RCC 7860 (cell line): ENCODE data around the gene VSNL1.

Source experiments
- DNase-seq: peaks from one replicate; pipeline ENCODE4 v3.0.0-alpha.2; 2015; ENCODE audit warnings: low spot score
- FAIRE-seq: peaks from 2 replicates; lab custom pipeline; 2012; peaks lifted over from hg19 to GRCh38; lab: Jason Lieb, UNC

The VSNL1 gene

DNA sequence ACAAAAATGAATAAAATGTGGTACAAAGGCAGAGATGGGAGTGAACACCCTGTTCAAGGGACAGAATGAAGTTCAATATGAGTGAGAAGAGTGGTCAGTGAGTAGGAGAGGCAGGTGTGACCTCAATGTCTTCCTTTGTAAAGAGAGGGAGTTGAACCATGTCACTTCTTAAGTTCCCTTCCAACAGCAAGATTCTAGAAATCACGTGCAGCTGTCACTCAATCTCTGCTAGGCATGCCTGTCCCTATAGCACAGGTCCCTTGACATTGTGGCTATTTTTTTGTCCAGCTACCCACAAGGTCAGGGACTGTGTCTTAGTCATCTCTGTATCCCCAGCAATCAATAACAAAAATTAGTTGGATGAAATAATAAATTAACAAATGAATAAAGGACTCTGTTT lies 66.9 kb downstream of the VSNL1 start:
- DNase-seq (no peak), FAIRE-seq (no peak)

DNA sequence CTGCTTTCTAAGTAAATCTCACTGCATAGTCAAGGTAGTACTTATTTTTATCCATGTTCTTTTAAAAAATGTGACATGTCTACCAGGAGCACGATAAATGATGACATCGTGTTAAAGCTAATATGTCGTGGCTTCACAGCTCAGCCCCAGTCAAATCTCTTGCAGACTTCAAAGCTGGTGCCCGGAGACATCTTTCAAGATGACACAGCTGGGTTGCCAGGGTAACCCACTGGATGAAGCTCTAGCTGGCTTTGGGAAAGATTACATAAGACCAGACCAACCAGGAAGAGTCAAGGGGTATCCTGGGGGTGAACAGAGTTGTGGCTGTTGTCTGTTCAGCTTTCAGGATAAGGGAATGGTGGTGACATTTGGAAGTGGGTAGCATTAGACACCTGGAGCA lies 67.8 kb downstream of the VSNL1 start:
- no peak for FAIRE-seq
- no peak for DNase-seq

DNA sequence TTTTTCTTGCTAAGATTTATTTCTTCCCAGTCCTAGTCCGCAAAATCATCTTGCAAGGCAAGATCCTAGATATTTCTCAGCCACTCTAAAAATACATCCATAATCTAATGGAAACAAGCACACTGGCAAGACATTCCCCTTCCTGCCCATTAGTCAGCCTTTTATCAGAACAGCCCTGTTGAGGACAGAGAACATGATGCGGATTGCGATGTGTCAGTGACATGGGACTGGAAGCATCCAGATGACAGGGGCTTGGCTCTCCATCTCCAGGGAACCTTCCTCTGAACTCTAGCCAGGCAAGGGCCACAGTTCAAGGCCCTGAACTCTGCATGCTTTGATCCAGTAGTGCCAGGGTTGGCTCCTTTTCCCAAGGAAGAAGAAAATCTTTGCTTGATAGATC lies 70.0 kb downstream of the VSNL1 start:
- FAIRE-seq: no peak
- no peak for DNase-seq

DNA sequence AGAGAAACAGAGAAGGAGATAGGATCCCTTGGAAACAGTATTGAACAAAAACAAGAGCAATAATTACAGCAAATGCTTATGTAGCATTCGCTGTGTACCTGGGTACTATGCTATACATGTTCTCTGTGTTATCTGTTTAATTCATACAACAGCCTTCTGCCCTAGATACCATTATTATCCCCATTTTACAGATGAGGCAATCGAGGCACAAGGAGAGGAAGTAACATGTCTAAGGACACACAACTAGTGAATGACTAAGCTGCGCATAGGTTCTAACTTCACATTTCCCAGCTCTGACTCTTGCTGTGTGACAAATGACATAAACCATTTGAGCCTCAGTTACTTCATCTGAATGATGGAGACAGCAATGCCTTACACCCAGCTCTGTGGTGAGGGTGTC lies 70.5 kb downstream of the VSNL1 start:
- FAIRE-seq: no peak
- DNase-seq: no peak

DNA sequence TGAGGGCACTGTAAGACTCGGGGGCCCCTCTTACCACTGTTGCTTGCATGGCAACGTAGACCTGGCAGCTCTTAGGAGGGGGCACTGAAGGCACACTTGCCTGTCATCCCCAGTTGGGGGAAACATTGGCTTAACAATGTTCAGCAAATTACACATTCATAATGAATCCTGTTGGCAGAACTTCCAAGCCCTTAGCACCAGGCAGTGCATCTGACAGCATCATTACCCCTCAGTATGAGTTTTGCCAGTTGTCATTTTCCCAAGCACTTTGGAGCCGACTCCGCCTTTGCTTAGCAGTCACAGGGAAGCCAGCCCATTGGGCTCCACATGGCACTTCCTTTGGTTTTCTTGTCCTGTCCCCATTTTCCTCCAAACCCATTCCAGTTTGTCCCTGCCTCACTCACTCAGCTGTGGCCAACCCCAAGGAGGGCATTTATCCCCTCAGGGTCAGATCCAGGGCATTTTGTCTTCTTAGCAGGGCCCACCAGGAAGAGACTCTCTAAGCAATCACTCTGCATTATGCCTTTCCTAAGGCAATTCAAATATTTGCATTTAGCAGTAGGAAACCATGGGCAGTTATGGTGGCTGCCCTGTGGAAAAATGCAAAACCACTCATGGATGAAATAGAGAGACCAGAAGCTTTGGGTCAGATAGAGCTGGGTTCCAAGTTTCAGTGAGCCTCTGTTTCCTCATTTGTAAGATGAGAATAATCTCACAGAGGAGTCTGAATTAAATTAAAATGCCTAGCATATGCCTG lies 73.9 kb downstream of the VSNL1 start:
- no peak for FAIRE-seq

DNA sequence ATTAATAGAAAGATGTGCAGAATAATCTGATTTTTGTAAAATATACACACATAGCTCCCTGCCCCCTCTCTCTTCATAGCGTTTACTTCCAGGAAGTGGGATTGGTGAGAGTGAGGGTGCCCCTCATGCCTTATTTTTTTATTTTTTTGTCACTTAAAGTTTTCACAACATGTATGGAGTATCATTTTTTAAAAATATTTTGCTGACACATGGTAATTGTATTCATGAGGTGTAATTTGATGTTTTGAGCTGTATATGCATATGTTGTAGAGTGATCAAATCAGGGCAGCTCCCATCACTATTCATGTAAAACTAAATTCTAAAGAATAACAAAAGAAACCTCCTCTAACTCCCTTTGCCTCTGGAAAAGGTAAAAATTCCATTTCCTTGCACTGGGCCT lies 74.7 kb downstream of the VSNL1 start:
- DNase-seq: no peak
- FAIRE-seq: no peak

More for the DNA sequence above, 73.9 kb downstream of the VSNL1 start:
- no peak for DNase-seq

DNA sequence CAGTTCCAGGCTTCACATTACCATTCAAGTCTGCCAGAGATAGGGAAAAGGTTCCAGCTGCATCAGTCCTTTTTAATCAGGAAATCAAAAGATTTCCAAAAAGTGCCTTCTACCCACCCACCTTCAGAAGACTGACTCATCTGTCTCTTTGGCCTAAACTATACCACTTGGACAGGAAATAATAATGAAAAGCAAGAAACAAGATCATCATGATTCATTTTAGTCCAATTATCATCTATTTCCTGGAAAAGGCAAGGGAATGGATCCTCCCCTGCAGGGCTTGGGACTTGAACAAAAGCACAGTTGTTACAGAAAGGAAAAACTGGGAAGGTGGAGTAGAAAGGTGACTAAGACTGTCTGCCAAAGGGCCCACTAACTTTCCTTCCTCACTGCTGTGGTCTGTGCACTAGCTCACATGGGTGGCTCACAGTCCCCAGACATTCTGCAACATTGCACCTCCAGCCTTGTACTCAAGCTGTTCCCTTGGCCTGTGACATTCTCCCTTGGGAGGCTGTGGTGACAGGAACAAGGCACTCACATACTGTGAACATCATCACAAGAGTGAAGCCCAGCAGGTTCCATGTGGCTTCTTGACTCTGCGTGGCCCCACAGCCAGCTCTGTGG lies 75.3 kb downstream of the VSNL1 start:
- DNase-seq: no peak
- no peak for FAIRE-seq

DNA sequence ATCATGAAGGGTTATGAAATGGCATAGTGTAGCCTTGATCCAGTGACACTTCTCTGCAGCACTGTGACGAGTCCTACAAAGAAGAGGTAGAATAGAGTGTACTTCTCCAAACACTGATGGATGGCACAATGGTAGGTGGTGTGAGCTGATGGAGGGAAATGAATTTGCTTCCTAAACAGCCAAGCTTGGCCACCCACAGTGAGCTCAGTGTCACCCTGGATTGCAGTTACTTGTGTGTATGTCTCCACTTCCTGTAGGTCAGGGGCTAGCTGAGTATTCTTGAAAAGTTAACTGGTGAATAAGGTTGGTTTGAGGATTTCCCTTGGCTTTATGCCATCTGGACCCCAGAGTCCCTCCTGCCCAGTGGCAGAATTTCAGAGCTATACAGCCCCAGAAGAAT lies 75.9 kb downstream of the VSNL1 start:
- FAIRE-seq (no peak), DNase-seq (no peak)

DNA sequence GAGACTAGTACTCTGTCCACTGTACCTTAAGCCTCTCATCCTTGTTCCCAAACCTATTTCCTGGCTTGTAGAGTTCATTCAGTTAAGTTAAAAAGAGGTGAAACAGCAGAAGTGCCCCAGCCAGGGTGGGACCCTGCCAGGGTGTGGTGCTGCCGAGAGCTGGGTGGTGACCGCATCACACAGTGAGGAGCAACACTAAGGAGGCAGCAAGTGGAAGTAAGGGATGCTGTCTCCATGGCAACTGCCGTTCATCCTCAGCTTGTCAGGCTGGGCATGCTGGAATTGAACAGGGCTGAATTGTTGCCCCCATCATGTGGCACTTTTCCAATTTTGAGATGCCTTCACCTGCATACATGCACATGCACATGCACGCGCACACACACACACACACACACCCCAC lies 77.0 kb downstream of the VSNL1 start:
- no peak for FAIRE-seq
- no peak for DNase-seq

DNA sequence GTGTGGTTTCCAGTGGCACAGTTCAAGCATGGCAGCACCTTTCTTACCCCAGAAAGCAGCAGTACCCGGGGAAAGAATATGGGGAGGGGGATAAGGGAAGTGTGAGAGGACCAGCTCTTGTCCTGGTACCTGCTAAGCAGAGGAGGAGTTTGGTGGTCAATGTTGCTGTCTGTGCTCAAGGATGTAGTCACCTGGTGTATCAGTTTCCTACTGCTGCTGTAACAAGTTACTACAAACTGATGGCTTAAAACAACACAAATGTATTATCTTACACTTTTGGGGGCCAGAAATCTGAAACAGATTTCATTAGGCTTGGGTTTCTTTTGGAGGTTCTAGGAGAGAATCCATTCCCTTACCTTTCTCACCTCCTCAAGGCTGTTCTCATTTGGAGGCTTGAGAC lies 77.5 kb downstream of the VSNL1 start:
- no peak for FAIRE-seq
- DNase-seq: no peak

DNA sequence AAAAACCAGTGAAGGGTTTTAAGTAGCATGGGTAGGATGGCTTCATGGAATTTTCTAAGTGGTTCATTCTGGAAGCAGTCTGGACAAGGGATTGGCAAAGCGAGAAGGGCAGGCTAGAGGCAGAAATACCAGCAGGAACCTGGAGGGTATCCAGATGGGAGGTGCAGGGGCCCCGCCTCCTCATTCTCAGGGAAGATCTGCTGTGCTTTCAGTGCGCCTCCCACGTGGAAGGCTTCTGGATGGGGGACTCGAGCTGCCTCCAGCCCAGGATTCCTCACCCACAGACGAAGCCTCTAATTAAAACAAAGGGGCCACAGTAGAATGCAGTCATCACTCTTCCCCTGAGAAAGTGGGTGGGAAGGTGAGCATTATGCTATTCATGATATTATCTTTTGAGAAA lies 79.8 kb downstream of the VSNL1 start:
- DNase-seq (no peak), FAIRE-seq (no peak)

DNA sequence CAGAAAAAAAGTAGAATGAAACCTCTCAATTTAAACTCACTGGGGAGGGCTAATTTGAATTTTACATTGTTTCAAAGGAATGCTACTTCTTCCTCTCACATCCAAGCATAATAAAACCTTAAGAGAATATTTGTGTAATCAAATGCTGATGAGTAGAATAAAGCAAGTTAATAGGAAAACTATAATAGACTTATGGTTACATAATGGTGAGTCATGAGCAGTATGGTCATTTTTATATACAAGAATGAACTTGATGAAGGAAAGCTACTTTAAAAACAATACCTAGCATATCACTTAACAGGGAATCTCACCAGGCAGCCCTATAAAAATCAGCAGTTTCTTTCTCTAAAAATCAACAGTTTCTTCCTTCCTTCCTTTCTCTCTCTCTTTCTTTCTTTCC lies 80.3 kb downstream of the VSNL1 start:
- FAIRE-seq (no peak), DNase-seq (no peak)

DNA sequence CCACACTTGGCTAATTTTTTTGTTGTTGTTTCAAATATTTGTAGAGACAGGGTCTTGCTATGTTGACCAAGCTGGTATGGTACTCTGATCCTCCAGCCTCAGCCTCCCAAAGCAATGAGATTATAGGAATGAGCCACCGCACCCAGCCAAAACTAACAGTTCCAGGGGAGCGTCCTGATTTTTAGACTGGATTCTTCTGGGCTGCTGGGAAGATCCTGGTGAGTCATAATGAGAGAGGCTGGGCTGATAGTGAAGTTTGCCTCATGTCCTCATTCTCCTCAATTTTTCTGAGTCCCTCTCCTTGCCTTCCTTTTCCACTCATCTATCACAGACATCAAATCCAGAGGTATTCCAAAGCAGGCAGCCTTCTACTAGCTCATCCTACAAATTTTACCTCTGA lies 81.3 kb downstream of the VSNL1 start:
- DNase-seq: no peak
- no peak for FAIRE-seq

DNA sequence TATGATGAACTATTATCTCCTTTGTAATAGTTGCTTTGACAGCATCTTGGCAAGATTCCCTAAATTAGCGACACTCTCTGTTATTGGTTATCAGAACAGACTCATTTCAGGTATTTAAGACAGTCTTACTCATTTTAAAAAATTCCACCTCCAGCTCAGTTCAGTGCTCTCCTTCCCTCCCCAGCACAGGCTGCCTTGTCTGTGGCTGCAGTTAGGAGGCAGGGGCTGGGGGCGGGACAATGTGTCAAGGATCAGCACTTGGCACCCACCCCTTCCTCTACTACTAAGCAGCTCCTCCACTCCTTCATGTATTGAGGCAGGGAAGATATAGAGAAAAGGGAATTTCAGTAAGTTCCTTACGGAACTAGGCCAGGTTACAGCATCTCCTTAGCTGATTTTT lies 85.0 kb downstream of the VSNL1 start:
- FAIRE-seq (no peak), DNase-seq (no peak)

DNA sequence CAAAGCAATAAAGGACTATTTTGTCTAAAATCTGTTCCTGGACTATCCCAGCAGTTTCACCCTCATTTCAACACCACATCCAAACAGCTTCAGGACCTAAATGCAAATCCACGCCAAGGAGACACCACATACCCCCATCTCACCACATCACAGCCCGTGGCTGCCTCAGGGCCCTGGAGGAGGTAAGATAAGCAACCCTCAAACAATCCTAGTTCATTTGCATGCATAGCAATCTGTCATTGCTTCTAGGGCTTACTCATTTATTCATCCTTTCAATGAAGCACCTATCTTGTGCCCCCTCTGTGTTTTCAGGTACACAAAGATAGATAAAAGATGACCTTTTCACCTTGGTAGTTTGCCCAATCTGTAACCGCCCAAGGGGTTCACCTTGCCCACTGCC lies 86.5 kb downstream of the VSNL1 start:
- DNase-seq (no peak), FAIRE-seq (no peak)

DNA sequence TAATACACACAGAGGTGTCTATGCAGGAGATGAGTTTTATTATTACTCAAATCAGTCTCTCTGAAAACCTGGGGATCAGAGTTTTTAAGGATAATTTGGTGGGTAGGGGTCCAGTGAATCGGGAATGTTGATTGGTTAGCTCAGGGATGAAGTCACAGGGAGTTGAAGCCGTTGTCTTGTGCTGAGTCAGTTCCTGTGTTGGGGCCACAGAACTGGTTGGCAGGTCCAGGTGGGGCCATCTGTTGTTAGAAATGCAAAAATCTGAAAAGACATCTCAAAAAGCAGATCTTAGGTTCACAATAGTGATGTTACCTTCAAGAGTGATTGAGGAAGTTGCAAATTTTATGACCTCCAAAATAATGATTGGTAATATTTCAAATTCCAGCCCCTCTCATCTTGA lies 86.9 kb downstream of the VSNL1 start:
- no peak for DNase-seq
- no peak for FAIRE-seq

DNA sequence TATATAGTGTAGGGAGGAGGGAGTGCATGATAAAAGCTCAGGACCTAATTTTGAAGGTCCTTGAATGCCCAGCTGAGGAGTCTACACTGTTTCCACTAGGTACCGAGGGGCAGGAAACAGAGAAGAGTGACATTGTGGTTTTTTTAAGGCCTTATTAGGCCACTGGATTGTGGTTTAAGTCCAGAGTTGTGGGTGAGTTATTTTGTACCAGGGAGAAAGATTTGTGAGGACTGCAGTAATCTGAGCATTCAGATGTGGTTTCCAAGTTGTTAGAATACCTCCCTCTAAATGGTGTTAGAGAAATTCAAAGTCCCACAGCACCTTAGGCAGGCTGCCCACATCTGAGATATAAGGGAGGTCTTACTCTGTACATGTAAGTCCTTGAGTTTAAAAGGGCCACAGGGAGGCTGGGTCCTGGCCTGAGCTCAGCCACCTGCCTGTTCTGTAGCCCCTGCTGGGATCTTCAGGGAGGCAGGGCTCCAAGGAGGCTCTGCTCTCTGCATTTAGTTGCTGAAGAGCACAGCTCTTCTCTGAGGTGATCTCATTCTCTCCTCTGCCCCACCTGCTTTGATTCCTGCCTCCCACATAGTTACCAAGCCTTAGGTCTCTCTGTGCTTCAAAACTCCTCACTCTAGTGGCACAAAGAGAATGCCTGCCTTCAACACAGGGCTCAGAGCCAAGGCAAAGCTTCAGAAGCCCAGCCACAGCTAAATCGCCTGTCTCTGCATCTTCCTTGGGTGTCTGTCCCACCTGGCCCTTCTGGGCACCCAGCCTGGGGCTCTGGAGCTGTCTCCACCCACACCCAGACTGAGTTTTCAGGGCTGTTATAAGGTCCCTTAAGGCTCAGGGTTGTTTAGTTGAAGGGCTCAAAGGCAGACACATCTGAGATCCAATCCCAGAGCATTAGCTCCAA lies 88.1 kb downstream of the VSNL1 start:
- no peak for FAIRE-seq
- DNase-seq: no peak

DNA sequence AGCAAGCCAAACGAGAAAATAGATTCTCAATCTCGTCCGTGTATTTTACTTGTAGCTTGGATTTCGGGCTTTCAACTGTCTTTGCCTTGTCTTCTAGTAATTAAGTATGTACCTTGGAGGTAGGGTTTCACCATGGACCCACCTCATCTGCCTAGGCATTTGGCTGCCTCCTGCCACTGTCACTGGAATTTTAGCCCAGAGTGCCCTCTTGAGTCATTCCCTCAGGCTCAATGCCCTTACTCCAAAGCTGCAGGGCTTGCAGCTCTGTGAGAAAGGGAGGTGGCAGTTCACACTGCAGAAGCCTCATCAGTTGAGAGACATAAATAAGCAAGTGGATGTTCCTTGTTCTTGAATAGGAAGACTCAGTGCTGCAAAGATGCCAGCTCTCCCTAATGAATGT lies 89.6 kb downstream of the VSNL1 start:
- DNase-seq (no peak), FAIRE-seq (no peak)

DNA sequence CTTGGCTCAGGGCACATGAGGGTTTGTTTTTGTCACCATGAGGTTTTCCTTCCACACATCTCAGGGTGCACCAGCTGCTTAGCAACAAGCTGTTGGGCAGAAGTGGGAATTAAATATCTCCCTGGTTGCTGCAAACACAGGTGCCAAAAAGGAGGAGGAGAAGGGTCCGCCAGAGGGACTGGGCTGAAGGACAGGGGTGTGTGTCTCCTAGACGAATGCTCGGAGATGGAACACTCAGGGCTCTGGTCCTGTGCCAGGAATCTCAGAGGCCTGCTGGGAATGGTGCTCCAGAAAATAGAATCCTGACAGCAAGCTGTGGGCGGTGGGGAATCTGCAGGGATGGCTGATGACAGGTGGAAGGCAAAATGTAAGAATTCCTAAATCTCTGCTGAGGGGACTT lies 94.5 kb downstream of the VSNL1 start:
- DNase-seq (no peak), FAIRE-seq (no peak)

DNA sequence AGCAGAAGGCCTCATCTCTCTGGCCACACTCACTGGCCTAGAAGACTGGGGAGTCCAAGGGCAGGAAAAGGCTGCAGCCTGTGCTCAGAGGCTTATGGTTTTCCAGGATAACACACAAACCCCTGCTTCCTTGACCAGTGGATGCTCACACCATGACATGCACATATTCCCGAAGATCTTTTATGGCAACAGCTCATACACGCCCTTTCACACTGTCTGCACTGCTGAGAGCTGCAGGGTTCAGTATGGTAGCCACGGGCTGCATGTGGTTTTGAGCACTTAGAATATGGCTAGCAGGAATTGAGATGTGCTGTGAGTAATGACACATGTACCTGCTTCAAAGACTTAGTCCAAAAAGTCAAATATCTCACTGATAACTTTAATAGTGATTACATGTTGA lies 95.8 kb downstream of the VSNL1 start:
- DNase-seq (no peak), FAIRE-seq (no peak)

DNA sequence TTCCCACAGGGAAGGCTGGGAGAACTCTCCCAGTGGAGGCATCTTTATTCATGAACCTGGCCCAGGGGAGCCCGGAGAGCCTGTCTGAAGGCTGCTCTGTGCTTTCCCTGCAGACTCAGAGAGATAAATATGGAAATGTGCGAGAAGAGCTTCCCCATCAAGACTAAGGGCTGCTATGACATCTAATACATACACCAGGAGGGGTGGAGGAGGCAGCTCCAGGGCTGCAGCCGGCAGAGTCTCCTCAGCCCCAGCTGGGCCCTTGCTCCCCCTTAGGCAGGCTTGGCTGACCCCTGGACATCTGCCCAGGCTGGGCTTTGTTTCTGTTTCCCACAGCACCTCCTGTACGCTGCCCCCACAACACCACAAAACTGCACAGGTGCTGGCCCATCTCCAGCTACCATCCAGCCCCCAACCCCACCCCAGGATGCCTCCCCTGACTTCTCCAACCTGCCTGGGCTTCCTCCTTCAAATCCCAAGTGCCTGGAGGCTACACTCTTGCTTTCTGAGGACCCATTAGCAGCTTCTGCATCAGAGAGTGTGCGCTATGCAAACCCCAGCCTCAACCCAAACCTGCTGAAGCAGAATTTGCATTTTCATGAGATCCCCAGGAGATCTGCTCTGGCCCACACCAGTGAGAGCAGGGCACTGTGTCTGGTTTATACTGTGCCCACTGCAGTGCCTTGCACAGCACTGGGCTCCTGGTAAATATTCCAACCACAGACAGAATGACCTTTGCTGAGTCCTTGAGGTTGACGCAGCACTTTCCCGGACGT lies 96.8 kb downstream of the VSNL1 start:
- FAIRE-seq (no peak), DNase-seq (no peak)
